Measurements from ENCODE around the gene AFF3.

GRCh38 chr2:99956232-99957030 is 186.0 kb downstream of the AFF3 start:
- TF ChIP-seq TAF1 (conservative IDR thresholded peaks at IDR 0.05) (no peak), CTCF (IDR thresholded peaks at IDR 0.05; ENCODE audit: low read depth, low read length, missing input control) (no peak), MAX (IDR thresholded peaks at IDR 0.05) (no peak), YY1 (IDR thresholded peaks at IDR 0.05) (no peak), RAD21 (IDR thresholded peaks at IDR 0.05) (no peak), ZBTB33 (IDR thresholded peaks at IDR 0.05) (no peak), JUND (IDR thresholded peaks at IDR 0.05) (no peak)

Measured in liver (tissue), 3 donors.